IMR-90 (cell line): ENCODE measurements around the gene ASB13. TPM values are rescaled to one million over a fixed set of nuclear protein-coding genes. Genes with fewer than 3 reads are reported as not detected.

ENCODE experiments used
- ATAC-seq: fragments of 200-7000 bp; cut with Tn5 transposase; 2 replicates; pipeline ENCODE4 v1.9.1; 2020; ENCODE audit warnings: low read depth, mild to moderate bottlenecking, moderate library complexity
- BruUV-seq: library from RNA; stranded (reverse); fragments of 400-500 nt; replicated peaks from 2 replicates; lab custom pipeline; 2021; lab: Mats Ljungman, UMichigan
- CTCF ChIA-PET: fragments of 300-600 bp; formaldehyde crosslinking; extraction: SDS; loops from one replicate; lab custom pipeline; 2021; ENCODE audit warnings: antibody characterized with exemption; lab: Yijun Ruan, JAX
- POLR2A ChIA-PET: fragments of 300-600 bp; sonication (Branson Sonifier 250); formaldehyde crosslinking; loops from one replicate; lab custom pipeline; 2022; ENCODE audit warnings: antibody characterized with exemption; ENCODE audit not compliant: unreplicated experiment; lab: Charles Lee
- DNase-seq: peaks from one replicate; pipeline ENCODE4 v3.0.0; 2013
- H2AFZ ChIP-seq: replicated peaks from 2 replicates; pipeline ENCODE3; 2013; ENCODE audit warnings: low read length, mild to moderate bottlenecking; ENCODE audit not compliant: poor library complexity
- H2AK5ac ChIP-seq: 2 replicates; pipeline ENCODE4 v1.6.1; 2013; ENCODE audit warnings: low read depth, low read length, inconsistent platforms
- H2AK9ac ChIP-seq: replicated peaks from 2 replicates; pipeline ENCODE3; 2013; ENCODE audit warnings: mild to moderate bottlenecking, low read depth, low read length, moderate library complexity; ENCODE audit not compliant: poor library complexity
- H2BK120ac ChIP-seq: 2 replicates; pipeline ENCODE4 v1.6.1; 2013; ENCODE audit warnings: low read depth, low read length, inconsistent platforms
- H2BK15ac ChIP-seq: 3 replicates; pipeline ENCODE4 v1.6.1; 2013; ENCODE audit warnings: low read depth, low read length, inconsistent platforms
- H2BK20ac ChIP-seq: 2 replicates; pipeline ENCODE4 v1.6.1; 2013; ENCODE audit warnings: low read depth, mild to moderate bottlenecking, inconsistent platforms, low read length, moderate library complexity
- H2BK5ac ChIP-seq: 2 replicates; pipeline ENCODE4 v1.6.1; 2013; ENCODE audit warnings: mild to moderate bottlenecking, low read depth, low read length, inconsistent platforms; ENCODE audit not compliant: poor library complexity, severe bottlenecking
- H3K14ac ChIP-seq: replicated peaks from 2 replicates; pipeline ENCODE4 v1.6.1; 2013; ENCODE audit warnings: low read depth, low read length, inconsistent platforms
- H3K18ac ChIP-seq: 2 replicates; pipeline ENCODE4 v1.6.1; 2013; ENCODE audit warnings: low read depth, low read length, control low read depth
- H3K23ac ChIP-seq: 2 replicates; pipeline ENCODE4 v1.6.1; 2013; ENCODE audit warnings: low read depth, low read length, inconsistent platforms
- H3K27ac ChIP-seq: 2 replicates; pipeline ENCODE4 v1.5.1; 2013; ENCODE audit warnings: mild to moderate bottlenecking, control low read depth, low read length; ENCODE audit not compliant: insufficient read depth
- H3K27me3 ChIP-seq: 2 replicates; pipeline ENCODE4 v1.6.1; 2013; ENCODE audit warnings: low read length; ENCODE audit not compliant: control insufficient read depth, insufficient read depth
- H3K36me3 ChIP-seq: 2 replicates; pipeline ENCODE4 v1.6.1; 2013; ENCODE audit warnings: low read length, mixed read lengths; ENCODE audit not compliant: control insufficient read depth, insufficient read depth
- H3K4ac ChIP-seq: 2 replicates; pipeline ENCODE4 v1.6.1; 2013; ENCODE audit warnings: low read depth, low read length, inconsistent platforms
- H3K4me1 ChIP-seq: 2 replicates; pipeline ENCODE4 v1.6.1; 2013; ENCODE audit warnings: low read length, mixed read lengths; ENCODE audit not compliant: control insufficient read depth, insufficient read depth
- H3K4me2 ChIP-seq: 2 replicates; pipeline ENCODE4 v1.6.1; 2013; ENCODE audit warnings: low read depth, mild to moderate bottlenecking, control low read depth, low read length, moderate library complexity
- H3K4me3 ChIP-seq: 2 replicates; pipeline ENCODE4 v1.5.1; 2013; ENCODE audit warnings: low read depth, mild to moderate bottlenecking, control low read depth, low read length, moderate library complexity; ENCODE audit not compliant: insufficient read depth
- H3K56ac ChIP-seq: 2 replicates; pipeline ENCODE4 v1.6.1; 2013; ENCODE audit warnings: low read length, inconsistent platforms; ENCODE audit not compliant: insufficient read depth; ENCODE audit errors: extremely low read depth
- H3K79me1 ChIP-seq, 2 experiments: 2 replicates each; pipeline ENCODE4 v1.6.1; 2013; ENCODE audit warnings: low read length in 2 of 2, inconsistent platforms in 1 of 2, low read depth in 1 of 2
- H3K9ac ChIP-seq: 2 replicates; pipeline ENCODE4 v1.6.1; 2013; ENCODE audit warnings: low read depth, low read length, control low read depth
- H3K9me1 ChIP-seq: 2 replicates; pipeline ENCODE4 v1.6.1; 2013; ENCODE audit warnings: low read length, inconsistent platforms; ENCODE audit not compliant: insufficient read depth
- H3K9me3 ChIP-seq: 2 replicates; pipeline ENCODE4 v1.6.1; 2013; ENCODE audit warnings: low read length; ENCODE audit not compliant: control insufficient read depth, insufficient read depth
- H4K20me1 ChIP-seq: 2 replicates; pipeline ENCODE4 v1.6.1; 2013; ENCODE audit warnings: low read length, inconsistent platforms; ENCODE audit not compliant: insufficient read depth
- H4K5ac ChIP-seq: 2 replicates; pipeline ENCODE4 v1.6.1; 2013; ENCODE audit warnings: mild to moderate bottlenecking, low read depth, low read length, control low read depth
- H4K8ac ChIP-seq, 2 experiments: 2 replicates each; pipeline ENCODE4 v1.6.1; 2013; ENCODE audit warnings: low read depth in 2 of 2, low read length in 2 of 2, control low read depth in 1 of 2, inconsistent platforms in 1 of 2
- H4K91ac ChIP-seq: 2 replicates; pipeline ENCODE4 v1.6.1; 2013; ENCODE audit warnings: low read depth, low read length, inconsistent platforms; ENCODE audit not compliant: insufficient read depth
- CEBPB ChIP-seq: IDR thresholded peaks from 2 replicates; pipeline ENCODE4 v1.6.1; 2012; ENCODE audit warnings: low read depth, low read length, improper control_type of control experiment
- CHD1 ChIP-seq: IDR thresholded peaks from 2 replicates; pipeline ENCODE4 v1.6.1; 2012; ENCODE audit warnings: low read depth, low read length, improper control_type of control experiment
- ELK1 ChIP-seq: fragments of 150-350 bp; IDR thresholded peaks from 2 replicates; pipeline ENCODE4 v1.6.1; 2016; ENCODE audit warnings: low read depth, mild to moderate bottlenecking, low read length, moderate library complexity, borderline replicate concordance
- MAFK ChIP-seq: IDR thresholded peaks from 2 replicates; pipeline ENCODE4 v1.6.1; 2012; ENCODE audit warnings: low read depth, low read length, improper control_type of control experiment
- MXI1 ChIP-seq: IDR thresholded peaks from 2 replicates; pipeline ENCODE4 v1.6.1; 2012; ENCODE audit warnings: low read depth, mild to moderate bottlenecking, low read length, moderate library complexity, borderline replicate concordance
- NFE2L2 ChIP-seq: fragments of 150-350 bp; IDR thresholded peaks from 2 replicates; pipeline ENCODE4 v1.6.1; 2016; ENCODE audit warnings: low read depth, mild to moderate bottlenecking, low read length
- POLR2A ChIP-seq: IDR thresholded peaks from 2 replicates; pipeline ENCODE4 v1.6.1; 2012; ENCODE audit warnings: mild to moderate bottlenecking, low read depth, low read length
- RAD21 ChIP-seq: IDR thresholded peaks from 2 replicates; pipeline ENCODE4 v1.6.1; 2012; ENCODE audit warnings: low read length, improper control_type of control experiment
- RCOR1 ChIP-seq: IDR thresholded peaks from 2 replicates; pipeline ENCODE4 v1.6.1; 2012; ENCODE audit warnings: mild to moderate bottlenecking, low read length, improper control_type of control experiment; ENCODE audit not compliant: insufficient replicate concordance
- RFX5 ChIP-seq: IDR thresholded peaks from 2 replicates; pipeline ENCODE4 v1.8.0; 2012; ENCODE audit warnings: low read depth, mild to moderate bottlenecking, low read length, moderate library complexity
- SMC3 ChIP-seq: fragments of 150-350 bp; IDR thresholded peaks from 2 replicates; pipeline ENCODE4 v1.6.1; 2016; ENCODE audit warnings: low read depth, mild to moderate bottlenecking, antibody characterized with exemption, low read length, moderate library complexity
- USF2 ChIP-seq: fragments of 150-350 bp; IDR thresholded peaks from 2 replicates; pipeline ENCODE4 v1.6.1; 2017; ENCODE audit warnings: mild to moderate bottlenecking, antibody characterized with exemption, low read length, low read depth
- whole genome bisulfite sequencing, 2 experiments: methylation state at CpG; one replicate each; pipeline versions ENCODE4 v1.1.5 to v1.1.7; 2013; ENCODE audit warnings: missing lambda C conversion rate in 2 of 2; ENCODE audit not compliant: insufficient read length in 1 of 2; ENCODE audit errors: extremely low coverage in 2 of 2; 5-methylcytosine and 5-hydroxymethylcytosine counted together
- dilution Hi-C: fragments of 300-500 bp; cut with HindIII; formaldehyde crosslinking; loops from one replicate; pipeline ENCODE4 v1.14.3; 2018; ENCODE audit warnings: low sequenced_read_pairs; ENCODE audit not compliant: unreplicated experiment
- in situ Hi-C: fragments of 300-500 bp; cut with MboI; formaldehyde crosslinking; loops from 3 replicates; pipeline ENCODE4 v1.14.3; 2019; ENCODE audit warnings: low sequenced_read_pairs, inconsistent platforms, mixed read lengths
- intact Hi-C: fragments of 100-400 bp; cut with micrococcal nuclease; formaldehyde crosslinking; loops from 2 replicates; pipeline ENCODE4 v1.10.0; 2022
- polyA plus RNA-seq, 3 experiments: library from polyadenylated mRNA; depleted of rRNA; stranded (reverse); fragments of >200 nt; gene quantifications; 2 replicates each; pipeline ENCODE4 v1.2.3, GENCODE V29; 2012; ENCODE audit warnings: low replicate concordance in 1 of 3
- total RNA-seq: library from RNA; depleted of rRNA; stranded (reverse); fragments of >200 nt; gene quantifications from 2 replicates; pipeline ENCODE4 v1.2.3, GENCODE V29; 2012
- TF ChIP-seq, protein P1 (sequence below): conservative IDR thresholded peaks from 2 replicates; pipeline ENCODE4 v1.5.1; 2012; ENCODE audit warnings: mild to moderate bottlenecking, low read depth, low read length, improper control_type of control experiment

Gene ASB13
- total and polyA plus RNA-seq, 2 of the 4 experiments (the other 2 are of a cell fraction), result 4.6 to 6.3 TPM

GRCh38 chr10:5604236-5604925 is 62.0 kb downstream of the ASB13 start:
- Histone ChIP-seq H3K4ac (no peak overlapping the region), H3K56ac (no peak overlapping the region), H3K79me1 (no peaks in the 10 kb centered on the region), H4K20me1 (no peaks in the 10 kb centered on the region), H3K4me1 (peaks cover 1% of the 10 kb centered on the region; the same call in 1 of the 2 replicates), H4K8ac (no peak overlapping the region), H2AK5ac (no peak overlapping the region), H3K9me3 (no peaks in the 10 kb centered on the region), H3K27ac (no peak overlapping the region), H2AFZ (peak overlapping the region; percentile 51), H3K18ac (no peak overlapping the region), H2BK5ac (no peak overlapping the region), H4K91ac (no peak overlapping the region), H3K9me1 (0 out of 2 replicates have a peak, but pooled peaks cover 3% of the 10 kb centered on the region), H2BK20ac (no peak overlapping the region), H2BK15ac (no peak overlapping the region), H2AK9ac (no peak overlapping the region), H2BK120ac (no peak overlapping the region), H3K36me3 (no peaks in the 10 kb centered on the region), H3K23ac (no peak overlapping the region), H3K4me3 (no peak overlapping the region), H3K4me2 (no peak overlapping the region), H4K5ac (no peak overlapping the region), H3K27me3 (no peaks in the 10 kb centered on the region; the same call in 1 of the 2 replicates), H3K14ac (no peak overlapping the region), H3K9ac (no peak overlapping the region)
- WGBS, 2 experiments, result 90% methylated on average over 2 of the region's 9 CpGs; no CpG with 5 or more reads in 1 of the 2 experiments
- dilution Hi-C loops, result no loop called here
- ATAC-seq (no peak), DNase-seq (no peak)
- ChIA-PET CTCF (no interaction called here), POLR2A (no interaction called here)
- TF ChIP-seq USF2 (no peak), SMC3 (no peak), RCOR1 (no peak), POLR2A (no peak), MXI1 (no peak), RAD21 (no peak), CHD1 (no peak), NFE2L2 (no peak), RFX5 (no peak), ELK1 (no peak), CEBPB (no peak), MAFK (no peak)
- TF ChIP-seq, protein P1, sequence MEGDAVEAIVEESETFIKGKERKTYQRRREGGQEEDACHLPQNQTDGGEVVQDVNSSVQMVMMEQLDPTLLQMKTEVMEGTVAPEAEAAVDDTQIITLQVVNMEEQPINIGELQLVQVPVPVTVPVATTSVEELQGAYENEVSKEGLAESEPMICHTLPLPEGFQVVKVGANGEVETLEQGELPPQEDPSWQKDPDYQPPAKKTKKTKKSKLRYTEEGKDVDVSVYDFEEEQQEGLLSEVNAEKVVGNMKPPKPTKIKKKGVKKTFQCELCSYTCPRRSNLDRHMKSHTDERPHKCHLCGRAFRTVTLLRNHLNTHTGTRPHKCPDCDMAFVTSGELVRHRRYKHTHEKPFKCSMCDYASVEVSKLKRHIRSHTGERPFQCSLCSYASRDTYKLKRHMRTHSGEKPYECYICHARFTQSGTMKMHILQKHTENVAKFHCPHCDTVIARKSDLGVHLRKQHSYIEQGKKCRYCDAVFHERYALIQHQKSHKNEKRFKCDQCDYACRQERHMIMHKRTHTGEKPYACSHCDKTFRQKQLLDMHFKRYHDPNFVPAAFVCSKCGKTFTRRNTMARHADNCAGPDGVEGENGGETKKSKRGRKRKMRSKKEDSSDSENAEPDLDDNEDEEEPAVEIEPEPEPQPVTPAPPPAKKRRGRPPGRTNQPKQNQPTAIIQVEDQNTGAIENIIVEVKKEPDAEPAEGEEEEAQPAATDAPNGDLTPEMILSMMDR, result no peak
- in situ Hi-C loops, result loop anchor here (25.0 kb wide), 1 partner anchor 767 kb away; the partner anchor contains the start of gene AKR1E2
- intact Hi-C loops, result no loop called here
- BruUV-seq, result no TSS peak
